ENCODE measurements around the gene NFRKB.

The NFRKB gene

DNA sequence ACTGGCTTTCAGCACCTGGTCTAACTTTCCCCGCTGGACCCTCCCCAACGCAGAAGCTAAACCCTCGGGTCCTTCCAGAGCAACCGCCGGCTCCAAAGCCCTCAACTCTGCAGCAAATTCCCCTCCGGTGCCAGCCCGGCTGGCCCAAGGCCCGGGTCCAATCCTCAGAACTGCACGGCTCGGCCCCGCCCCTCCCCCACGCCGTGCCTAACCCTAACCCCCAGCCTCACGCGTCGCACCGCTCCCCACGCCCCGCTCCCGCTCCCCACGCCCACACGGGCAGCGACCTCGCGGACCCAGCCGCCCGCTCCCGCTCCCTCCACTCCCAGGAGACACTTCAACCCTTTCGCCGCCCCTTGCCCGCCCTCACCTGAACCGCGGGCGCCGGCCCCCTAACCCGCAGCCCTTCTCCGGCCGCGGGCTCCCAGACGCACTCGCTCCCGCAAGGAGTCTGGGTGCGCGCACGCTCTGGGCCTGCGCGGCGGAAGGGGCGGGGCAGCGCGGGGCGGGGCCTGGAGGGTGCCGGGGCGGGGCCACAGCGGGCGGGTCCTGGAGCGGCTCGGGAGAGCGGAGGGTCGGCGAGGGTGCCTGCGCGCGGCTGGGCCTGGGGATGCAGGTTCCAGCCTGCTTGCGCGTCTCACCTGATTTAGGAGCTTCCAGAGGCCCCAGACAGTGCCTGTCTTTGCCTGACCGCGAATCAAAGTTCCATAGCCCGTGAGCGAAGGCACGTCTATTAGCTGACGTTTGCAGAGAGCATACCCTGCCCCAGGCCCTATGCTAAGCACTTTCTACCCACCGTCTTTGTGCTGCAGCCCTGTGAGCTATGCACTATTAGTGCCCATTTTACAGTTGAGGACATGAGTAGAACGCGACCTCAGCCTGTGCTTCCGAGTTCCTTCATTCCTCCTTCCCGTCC, at the start of gene NFRKB:
Gene NFRKB (minus strand): TSS at position 453 of the 916 bp plus-strand sequence. CDS start 2,729 bp downstream, outside the sequence.
- peak in 50 of 51 donors; percentile 30 to 92 (median 76) for DNase-seq

- DNase-seq, result no peak
Observed at GRCh38 chr11:129944696-129945095, 49.3 kb upstream of the NFRKB start.

DNA sequence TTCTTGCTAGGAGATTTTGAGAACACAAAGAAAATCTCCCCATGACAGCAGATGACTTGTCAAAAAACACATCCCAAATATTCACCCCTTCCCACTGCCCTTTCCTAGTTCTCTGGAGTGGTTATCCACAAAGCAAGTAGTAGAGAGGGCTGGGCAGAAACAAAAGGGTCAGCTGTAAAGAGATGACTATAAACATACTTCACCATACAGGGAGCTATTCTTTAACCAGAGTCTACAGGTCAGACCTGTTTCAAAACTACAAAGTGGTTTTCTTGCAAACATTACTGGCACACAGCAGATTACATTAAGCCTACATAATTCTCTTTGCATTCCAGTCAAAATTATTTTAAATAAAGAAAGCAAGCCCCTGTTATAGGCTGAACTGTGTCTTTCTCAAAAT, 47.7 kb upstream of the NFRKB start:
- DNase-seq, result no peak

GRCh38 chr11:129939510-129939909, 44.1 kb upstream of the NFRKB start:
- no peak for DNase-seq

GRCh38 chr11:129938764-129939163, 43.4 kb upstream of the NFRKB start:
- DNase-seq, result no peak

- no peak for DNase-seq
Observed at GRCh38 chr11:129937592-129938238, 42.3 kb upstream of the NFRKB start.

DNA sequence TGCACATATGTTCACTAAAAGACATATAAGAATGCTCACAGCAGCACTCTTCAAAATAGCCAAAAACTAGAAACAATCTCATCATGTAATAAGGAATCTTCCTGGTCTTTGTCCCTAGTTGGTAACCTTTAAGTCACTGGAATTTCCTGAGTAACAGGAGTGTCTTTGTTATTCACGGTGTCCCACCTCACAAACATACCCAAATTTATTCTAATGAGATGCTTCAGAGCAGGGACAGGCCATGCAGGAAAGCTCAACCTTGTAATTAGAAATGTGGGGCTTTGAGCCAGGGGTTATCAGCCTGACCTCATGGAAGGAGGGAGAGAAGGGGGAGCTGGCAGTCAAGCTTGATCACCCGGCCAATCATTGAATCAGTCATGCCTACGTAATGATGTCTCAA, 40.3 kb upstream of the NFRKB start:
- DNase-seq, result no peak

- no peak for DNase-seq
Observed at GRCh38 chr11:129933891-129934290, 38.5 kb upstream of the NFRKB start.

- DNase-seq, result no peak
Observed at GRCh38 chr11:129933262-129933661, 37.9 kb upstream of the NFRKB start.

- DNase-seq, result no peak
Observed at GRCh38 chr11:129932381-129933067, 37.1 kb upstream of the NFRKB start.

- no peak for DNase-seq
Observed at GRCh38 chr11:129930743-129931142, 35.4 kb upstream of the NFRKB start.

DNA sequence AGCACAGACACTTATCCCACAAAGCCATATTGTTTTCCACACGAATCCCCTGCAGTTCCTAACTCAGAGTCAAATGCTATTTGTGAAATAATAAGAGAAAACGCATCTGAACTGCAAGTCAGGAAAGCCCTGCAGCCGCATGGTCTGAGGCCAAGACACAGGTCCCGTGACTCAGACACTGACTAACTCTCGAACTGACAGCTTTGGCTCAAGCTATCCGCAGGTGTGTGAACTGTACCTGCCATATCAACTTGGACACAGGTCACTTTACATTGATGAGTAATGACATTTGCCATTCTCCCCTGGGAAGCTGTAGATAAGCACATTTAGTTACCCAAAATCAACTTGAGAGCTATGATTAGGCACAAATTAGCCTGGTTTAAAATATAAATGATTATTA, 34.9 kb upstream of the NFRKB start:
- no peak for DNase-seq

- DNase-seq, result no peak
Observed at GRCh38 chr11:129929721-129930120, 34.3 kb upstream of the NFRKB start.

- DNase-seq, result no peak
Observed at GRCh38 chr11:129928923-129929692, 33.7 kb upstream of the NFRKB start.

- no peak for DNase-seq
Observed at GRCh38 chr11:129922674-129923073, 27.3 kb upstream of the NFRKB start.

DNA sequence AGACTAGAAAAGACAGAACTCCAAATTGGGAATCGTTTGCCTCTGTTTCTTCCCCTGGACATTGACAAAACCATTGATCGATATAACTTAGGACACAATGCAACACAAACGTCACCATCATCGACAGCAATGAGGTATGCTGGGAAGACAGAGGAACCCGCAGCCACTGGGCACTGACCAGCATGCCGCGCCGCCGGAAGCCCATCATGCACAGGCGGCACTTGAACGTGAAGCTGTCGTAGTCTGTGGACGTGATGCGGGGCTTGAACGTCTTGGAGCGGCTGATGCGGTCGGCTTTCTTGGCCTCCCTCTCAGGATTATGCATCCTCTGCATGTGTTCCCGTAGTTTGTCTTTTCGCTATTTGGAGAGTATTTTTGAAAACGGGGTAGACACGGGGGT, 23.0 kb upstream of the NFRKB start:
- no peak for DNase-seq

DNA sequence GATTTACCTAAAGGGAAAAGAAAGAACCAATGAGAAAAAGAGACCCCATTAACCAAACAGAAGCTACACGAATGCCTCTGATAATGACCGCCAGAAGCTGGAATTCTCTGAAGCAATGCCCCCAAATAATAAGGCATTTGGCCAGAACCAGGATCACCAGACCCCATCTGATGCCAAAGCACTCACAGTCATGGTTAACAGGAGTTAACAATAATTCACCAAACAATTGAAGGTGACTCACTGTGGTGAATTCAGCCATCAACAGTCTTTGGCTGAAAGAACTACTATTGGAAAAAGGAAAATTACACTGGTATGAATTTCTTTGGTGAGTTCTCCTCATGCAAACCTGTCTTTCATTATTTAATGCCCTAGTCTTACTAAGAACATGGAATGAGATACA, 21.9 kb upstream of the NFRKB start:
- DNase-seq, result no peak

DNA sequence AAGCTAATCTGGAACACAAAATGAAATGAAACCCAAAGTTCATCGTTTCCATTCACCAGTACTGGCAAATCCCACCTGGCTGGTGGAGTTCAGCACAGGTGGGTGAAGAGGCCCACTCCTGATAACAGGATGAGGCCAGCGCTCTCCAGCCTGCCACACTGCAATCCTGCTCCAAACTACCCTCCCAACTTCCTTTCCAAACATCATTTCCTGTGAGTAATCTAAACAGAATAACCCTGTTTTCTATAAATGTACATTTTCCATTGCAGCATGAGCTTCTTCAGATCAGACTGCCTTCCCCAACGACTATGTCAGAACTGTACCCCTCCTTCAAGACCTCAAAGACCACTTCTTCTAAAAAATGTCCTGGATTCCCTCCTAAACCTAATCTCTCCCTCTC, 15.9 kb upstream of the NFRKB start:
- DNase-seq, result no peak

DNA sequence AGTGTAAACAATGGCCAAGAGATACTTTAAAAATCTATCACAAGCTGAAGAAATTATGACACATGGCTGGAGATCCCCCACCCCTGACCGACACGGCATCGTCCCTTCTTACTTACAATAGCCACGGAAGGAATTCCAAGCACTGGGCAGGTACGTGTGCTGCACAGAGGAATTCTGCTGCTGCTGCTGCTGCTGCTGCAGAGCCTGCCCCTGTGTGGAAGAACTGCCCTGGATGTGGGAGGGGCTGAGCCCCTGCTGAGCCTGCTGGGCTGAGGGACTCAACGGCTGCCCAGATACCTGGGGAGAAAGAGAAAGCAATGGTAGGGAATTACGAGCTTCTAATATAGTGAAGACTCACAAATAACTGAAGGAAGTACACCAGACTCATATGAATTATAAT, 15.0 kb upstream of the NFRKB start:
- DNase-seq, result no peak

DNA sequence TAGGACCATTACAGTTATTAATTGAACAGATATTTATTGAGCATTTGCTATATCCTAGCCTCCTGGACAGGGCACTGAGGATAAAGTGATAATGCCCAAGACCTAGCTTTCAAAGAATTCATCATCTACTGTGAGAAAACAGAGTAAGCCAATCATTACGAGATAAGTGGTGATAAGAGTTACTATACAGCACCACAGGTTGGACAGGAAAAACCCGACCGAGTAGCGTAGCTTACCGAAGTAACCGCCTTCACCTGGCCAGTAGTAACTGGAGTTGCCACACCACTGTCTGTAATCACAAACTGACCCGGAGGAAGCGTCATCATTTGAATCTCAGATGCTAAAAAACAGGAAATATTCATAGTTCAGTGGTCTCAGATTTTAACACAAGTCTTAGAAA, 10.0 kb upstream of the NFRKB start:
- DNase-seq, result no peak

GRCh38 chr11:129896062-129896461, 684 bp upstream of the NFRKB start:
- peak in 5 of 51 donors; percentile 8 to 21 (median 12) for DNase-seq
